Panc1 (cell line): Measurements from ENCODE around the gene MYO1A. TPM values are rescaled to one million over a fixed set of nuclear protein-coding genes. Genes with fewer than 3 reads are reported as not detected.
"Not testable (repeated sequence)": the region's sequence is repeated elsewhere in the genome, so short reads cannot be mapped to it uniquely, and the experiment has no call there.

Source experiments
- ATAC-seq: fragments of 200-7000 bp; cut with Tn5 transposase; 2 replicates; pipeline ENCODE4 v1.9.1; 2020; ENCODE audit warnings: mild to moderate bottlenecking, moderate library complexity
- BruUV-seq: library from RNA; stranded (reverse); fragments of 400-500 nt; replicated peaks from 2 replicates; lab custom pipeline; 2021; lab: Mats Ljungman, UMichigan
- CTCF ChIA-PET: fragments of 300-600 bp; sonication (Branson Sonifier 250); formaldehyde crosslinking; loops from one replicate; lab custom pipeline; 2022; ENCODE audit warnings: antibody characterized with exemption; lab: Charles Lee
- POLR2A ChIA-PET: fragments of 300-600 bp; sonication (Branson Sonifier 250); formaldehyde crosslinking; loops from one replicate; lab custom pipeline; 2022; ENCODE audit warnings: antibody characterized with exemption; lab: Charles Lee
- DNase-seq: peaks from one replicate; pipeline ENCODE4 v3.0.0-alpha.2; 2010; ENCODE audit warnings: low read depth, low spot score
- H3K27ac ChIP-seq: 2 replicates; pipeline ENCODE4 v1.5.1; 2011; ENCODE audit warnings: mild to moderate bottlenecking, low read length, inconsistent platforms
- H3K27me3 ChIP-seq: fragments of 200-500 bp; sonication (Bioruptor generic); 2 replicates; pipeline ENCODE4 v1.6.0; 2014; ENCODE audit warnings: low read length, inconsistent platforms; ENCODE audit not compliant: control insufficient read depth, insufficient read depth
- H3K36me3 ChIP-seq: fragments of 200-500 bp; sonication (Bioruptor generic); 2 replicates; pipeline ENCODE4 v1.5.1; 2014; ENCODE audit warnings: inconsistent platforms, mild to moderate bottlenecking, low read length, moderate library complexity; ENCODE audit not compliant: control insufficient read depth, insufficient read depth
- H3K4me1 ChIP-seq: 2 replicates; pipeline ENCODE4 v1.5.1; 2011; ENCODE audit warnings: inconsistent platforms, mild to moderate bottlenecking, low read length, moderate library complexity; ENCODE audit not compliant: control insufficient read depth, insufficient read depth
- H3K4me3 ChIP-seq, 2 experiments: 2 replicates each; pipeline ENCODE4 v1.5.1; 2011 to 2012; ENCODE audit warnings: low read depth in 2 of 2, low read length in 2 of 2, mild to moderate bottlenecking in 2 of 2, inconsistent platforms in 1 of 2, moderate library complexity in 1 of 2
- H3K9me3 ChIP-seq: fragments of 200-500 bp; sonication (Bioruptor generic); 2 replicates; pipeline ENCODE4 v1.5.1; 2014; ENCODE audit warnings: low read depth, mild to moderate bottlenecking, inconsistent platforms, low read length, moderate library complexity; ENCODE audit not compliant: control insufficient read depth, insufficient read depth
- POLR2AphosphoS5 ChIP-seq: IDR thresholded peaks from 2 replicates; pipeline ENCODE4 v1.6.1; 2012; ENCODE audit warnings: mild to moderate bottlenecking, low read depth, low read length, moderate library complexity
- REST ChIP-seq, 2 experiments: IDR thresholded peaks; 2 replicates each; pipeline ENCODE4 v1.6.1; 2011 to 2012; ENCODE audit warnings: low read depth in 2 of 2, control low read depth in 1 of 2, low read length in 1 of 2, mild to moderate bottlenecking in 1 of 2, moderate library complexity in 1 of 2; ENCODE audit not compliant: insufficient read depth in 1 of 2
- SIN3A ChIP-seq: IDR thresholded peaks from 2 replicates; pipeline ENCODE4 v1.6.1; 2012; ENCODE audit warnings: low read depth, mild to moderate bottlenecking, low read length, moderate library complexity, borderline replicate concordance; ENCODE audit not compliant: insufficient read depth
- TCF7L2 ChIP-seq: IDR thresholded peaks from 2 replicates; pipeline ENCODE4 v1.6.1; 2011; ENCODE audit warnings: mild to moderate bottlenecking, low read depth, low read length, inconsistent platforms
- in situ Hi-C: cut with HindIII; loops from 2 replicates; pipeline ENCODE4 v1.10.0; 2016; ENCODE audit warnings: low sequenced_read_pairs, low pct_unique_long_range_greater_than_20kb
- intact Hi-C: fragments of 100-400 bp; cut with micrococcal nuclease; formaldehyde crosslinking; loops from one replicate; pipeline ENCODE4 v1.10.0; 2022; ENCODE audit not compliant: unreplicated experiment
- total RNA-seq: library from RNA; stranded (reverse); gene quantifications from one replicate; pipeline ENCODE4 v1.2.1, GENCODE V29; 2021; ENCODE audit not compliant: unreplicated experiment
- TF ChIP-seq, protein P1 (sequence below): fragments of 450-650 bp; IDR thresholded peaks from 2 replicates; pipeline ENCODE4 v1.5.1; 2017; ENCODE audit warnings: mild to moderate bottlenecking

MYO1A gene
- total RNA-seq, 1 experiment from 2014 or later: not detected

DNA sequence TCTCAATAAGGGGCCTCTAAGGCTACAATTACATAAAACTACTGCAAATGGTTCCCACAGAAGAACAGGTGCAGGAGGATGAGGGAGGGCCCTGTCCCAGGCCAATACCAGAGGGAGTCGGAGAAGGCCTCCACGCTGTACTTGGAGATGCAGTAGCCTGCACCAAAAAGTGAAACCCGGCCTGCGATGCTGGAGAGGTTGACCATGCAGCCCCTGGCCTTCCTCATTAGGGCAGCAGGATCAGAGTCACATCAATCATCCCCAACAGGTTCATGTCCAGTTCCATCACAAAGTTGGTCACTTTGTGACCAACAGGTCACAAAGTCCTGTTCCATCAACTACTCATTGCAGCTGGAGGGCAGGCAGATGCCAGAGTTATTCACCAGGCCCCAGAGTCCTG is 66.5 kb downstream of the MYO1A start:
- CTCF ChIA-PET: no interaction called here
- BruUV-seq: no TSS peak
- ATAC-seq: no peak
- no peaks in the 10 kb centered on the region for H3K4me1 ChIP-seq
- no peak overlapping the region for H3K4me3 ChIP-seq
- H3K36me3 ChIP-seq: no peaks in the 10 kb centered on the region
- H3K9me3 ChIP-seq: no peaks in the 10 kb centered on the region
- no peak overlapping the region for H3K27ac ChIP-seq
- POLR2A ChIA-PET: no interaction called here
- no peaks in the 10 kb centered on the region for H3K27me3 ChIP-seq
- no peak for DNase-seq
- in situ Hi-C loops: no loop called here
- intact Hi-C loops: no loop called here
- no peak for TF ChIP-seq REST (IDR thresholded peaks at IDR 0.05; ENCODE audit: insufficient read depth in 1 of 2, low read depth in 2 of 2, low read length in 1 of 2)
- TF ChIP-seq POLR2AphosphoS5: no peak
- TF ChIP-seq, protein P1, sequence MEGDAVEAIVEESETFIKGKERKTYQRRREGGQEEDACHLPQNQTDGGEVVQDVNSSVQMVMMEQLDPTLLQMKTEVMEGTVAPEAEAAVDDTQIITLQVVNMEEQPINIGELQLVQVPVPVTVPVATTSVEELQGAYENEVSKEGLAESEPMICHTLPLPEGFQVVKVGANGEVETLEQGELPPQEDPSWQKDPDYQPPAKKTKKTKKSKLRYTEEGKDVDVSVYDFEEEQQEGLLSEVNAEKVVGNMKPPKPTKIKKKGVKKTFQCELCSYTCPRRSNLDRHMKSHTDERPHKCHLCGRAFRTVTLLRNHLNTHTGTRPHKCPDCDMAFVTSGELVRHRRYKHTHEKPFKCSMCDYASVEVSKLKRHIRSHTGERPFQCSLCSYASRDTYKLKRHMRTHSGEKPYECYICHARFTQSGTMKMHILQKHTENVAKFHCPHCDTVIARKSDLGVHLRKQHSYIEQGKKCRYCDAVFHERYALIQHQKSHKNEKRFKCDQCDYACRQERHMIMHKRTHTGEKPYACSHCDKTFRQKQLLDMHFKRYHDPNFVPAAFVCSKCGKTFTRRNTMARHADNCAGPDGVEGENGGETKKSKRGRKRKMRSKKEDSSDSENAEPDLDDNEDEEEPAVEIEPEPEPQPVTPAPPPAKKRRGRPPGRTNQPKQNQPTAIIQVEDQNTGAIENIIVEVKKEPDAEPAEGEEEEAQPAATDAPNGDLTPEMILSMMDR: no peak
- no peak for TF ChIP-seq SIN3A
- no peak for TF ChIP-seq TCF7L2

- in situ Hi-C loops, POLR2A ChIA-PET, H3K27ac ChIP-seq, H3K27me3 ChIP-seq, ATAC-seq, intact Hi-C loops, BruUV-seq, H3K9me3 ChIP-seq, H3K4me1 ChIP-seq, H3K36me3 ChIP-seq, DNase-seq, H3K4me3 ChIP-seq: not testable (repeated sequence)
- CTCF ChIA-PET: interaction anchor here (0.6 kb wide), 1 partner anchor 225 kb away, joined by 10 read pairs; no protein-coding TSS in a partner anchor
These were observed 67.2 kb downstream of the MYO1A start for GRCh38 chr12:56982578-56983236.

DNA sequence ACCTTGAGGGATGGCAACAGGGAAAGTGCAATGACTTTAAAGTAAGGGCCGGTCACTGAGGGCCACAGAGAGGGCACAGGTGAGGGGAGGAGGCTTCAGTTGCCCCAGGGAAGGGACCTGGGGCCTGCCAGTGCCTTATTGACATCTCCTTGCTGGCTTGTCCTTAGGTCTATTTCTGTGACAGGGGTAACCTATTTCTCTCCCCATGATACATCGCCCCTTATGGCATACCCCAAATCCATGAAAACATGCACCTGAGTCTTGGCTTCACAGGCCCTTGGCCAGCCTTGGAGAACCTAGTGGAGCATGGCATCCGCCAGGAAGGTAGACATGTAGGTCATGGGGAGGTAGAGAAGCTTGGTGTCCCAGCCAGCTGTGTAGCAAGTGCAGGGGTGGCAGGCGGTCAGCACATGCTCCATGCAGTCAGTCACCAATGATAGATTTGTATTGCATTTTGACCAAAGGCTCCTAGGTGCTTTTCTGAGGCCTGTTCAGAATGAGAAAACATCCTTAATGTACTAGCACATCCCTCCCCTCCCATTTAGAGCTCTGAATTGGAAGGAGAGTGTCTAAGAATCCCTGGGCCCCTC is 68.9 kb downstream of the MYO1A start:
- no TSS peak for BruUV-seq
- Histone ChIP-seq H3K4me1 (no peaks in the 10 kb centered on the region), H3K4me3 (no peak overlapping the region), H3K27ac (no peak overlapping the region), H3K36me3 (no peaks in the 10 kb centered on the region), H3K9me3 (no peaks in the 10 kb centered on the region), H3K27me3 (no peaks in the 10 kb centered on the region)
- no peak for DNase-seq
- intact Hi-C loops (no loop called here), in situ Hi-C loops (no loop called here)
- ATAC-seq: no peak
- ChIA-PET CTCF (no interaction called here), POLR2A (no interaction called here)
- no peak for TF ChIP-seq POLR2AphosphoS5
- TF ChIP-seq REST (IDR thresholded peaks at IDR 0.05; ENCODE audit: insufficient read depth in 1 of 2, low read depth in 2 of 2, low read length in 1 of 2): no peak
- TF ChIP-seq, protein P1: no peak
- no peak for TF ChIP-seq SIN3A
- TF ChIP-seq TCF7L2: no peak
